KMS-11 (cell line): Measurements from ENCODE around the gene ZDHHC8.

Experiments used
- H2AFZ ChIP-seq: fragments of 200-600 bp; sonication (generic); 2 replicates; pipeline ENCODE4 v1.6.1; 2016; ENCODE audit warnings: antibody characterized with exemption, mixed run types, low read depth
- H3K27ac ChIP-seq: fragments of 200-600 bp; sonication (generic); 2 replicates; pipeline ENCODE4 v1.6.1; 2016; ENCODE audit warnings: mild to moderate bottlenecking, mixed run types
- H3K27me3 ChIP-seq: fragments of 200-600 bp; sonication (generic); 2 replicates; pipeline ENCODE4 v1.6.1; 2017; ENCODE audit warnings: mild to moderate bottlenecking, low read depth, mixed run types, moderate library complexity; ENCODE audit not compliant: insufficient read depth
- H3K36me3 ChIP-seq: fragments of 200-600 bp; sonication (generic); 2 replicates; pipeline ENCODE4 v1.6.1; 2017; ENCODE audit warnings: mild to moderate bottlenecking, mixed run types; ENCODE audit not compliant: insufficient read depth
- H3K4me1 ChIP-seq: fragments of 200-600 bp; sonication (generic); 2 replicates; pipeline ENCODE4 v1.6.1; 2016; ENCODE audit warnings: mild to moderate bottlenecking, low read depth, mixed run types; ENCODE audit not compliant: poor library complexity, severe bottlenecking
- H3K4me2 ChIP-seq: fragments of 200-600 bp; sonication (generic); 2 replicates; pipeline ENCODE4 v1.7.0; 2016; ENCODE audit warnings: mild to moderate bottlenecking, mixed run types
- H3K4me3 ChIP-seq: fragments of 200-600 bp; sonication (generic); IDR thresholded peaks from 2 replicates; pipeline ENCODE4 v1.6.1; 2017; ENCODE audit warnings: low read depth, low read length, mixed read lengths; ENCODE audit not compliant: insufficient read depth
- H3K79me2 ChIP-seq: fragments of 200-600 bp; sonication (generic); 2 replicates; pipeline ENCODE4 v1.6.1; 2016; ENCODE audit warnings: low read depth, mixed run types; ENCODE audit not compliant: insufficient read depth
- H3K9ac ChIP-seq: fragments of 200-600 bp; sonication (generic); 2 replicates; pipeline ENCODE4 v1.6.1; 2016; ENCODE audit warnings: mild to moderate bottlenecking, mixed run types
- H4K20me1 ChIP-seq: fragments of 200-600 bp; sonication (generic); 2 replicates; pipeline ENCODE4 v1.6.1; 2016; ENCODE audit warnings: mild to moderate bottlenecking, mixed run types; ENCODE audit not compliant: insufficient read depth
- TF ChIP-seq, protein P1 (sequence below): fragments of 200-600 bp; sonication (generic); conservative IDR thresholded peaks from 2 replicates; pipeline ENCODE4 v1.6.1; 2017; ENCODE audit warnings: low read depth, mild to moderate bottlenecking, antibody characterized with exemption, low read length, moderate library complexity, mixed read lengths

Gene ZDHHC8

DNA sequence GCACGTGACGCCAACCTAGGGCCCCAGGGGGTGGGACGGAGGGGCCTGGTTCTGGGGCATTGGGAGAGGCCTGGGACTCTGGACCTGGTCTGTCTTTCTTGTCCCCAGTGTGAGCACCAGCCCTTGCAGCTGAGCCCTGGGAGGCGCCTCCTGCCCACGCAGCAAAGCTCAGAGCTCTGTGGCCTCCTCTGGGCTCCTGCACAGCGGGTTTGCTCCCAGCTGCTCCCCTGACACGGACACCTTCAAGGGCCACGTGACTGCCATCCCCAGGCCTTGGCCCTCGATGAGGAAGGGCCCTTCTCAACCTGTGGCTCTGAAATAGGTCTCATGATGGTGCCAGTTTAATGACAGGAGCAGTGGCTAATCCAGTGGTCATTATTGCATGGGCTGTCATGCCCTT is 50.8 kb downstream of the ZDHHC8 start:
- Histone ChIP-seq H4K20me1 (no peaks in the 10 kb centered on the region), H3K36me3 (no peaks in the 10 kb centered on the region), H3K9ac (no peak overlapping the region), H3K27me3 (peaks cover 90% of the 10 kb centered on the region), H3K4me3 (no peak overlapping the region), H3K4me2 (no peak overlapping the region), H2AFZ (no peak overlapping the region), H3K4me1 (no peaks in the 10 kb centered on the region), H3K27ac (no peak overlapping the region), H3K79me2 (no peaks in the 10 kb centered on the region)
- TF ChIP-seq, protein P1, sequence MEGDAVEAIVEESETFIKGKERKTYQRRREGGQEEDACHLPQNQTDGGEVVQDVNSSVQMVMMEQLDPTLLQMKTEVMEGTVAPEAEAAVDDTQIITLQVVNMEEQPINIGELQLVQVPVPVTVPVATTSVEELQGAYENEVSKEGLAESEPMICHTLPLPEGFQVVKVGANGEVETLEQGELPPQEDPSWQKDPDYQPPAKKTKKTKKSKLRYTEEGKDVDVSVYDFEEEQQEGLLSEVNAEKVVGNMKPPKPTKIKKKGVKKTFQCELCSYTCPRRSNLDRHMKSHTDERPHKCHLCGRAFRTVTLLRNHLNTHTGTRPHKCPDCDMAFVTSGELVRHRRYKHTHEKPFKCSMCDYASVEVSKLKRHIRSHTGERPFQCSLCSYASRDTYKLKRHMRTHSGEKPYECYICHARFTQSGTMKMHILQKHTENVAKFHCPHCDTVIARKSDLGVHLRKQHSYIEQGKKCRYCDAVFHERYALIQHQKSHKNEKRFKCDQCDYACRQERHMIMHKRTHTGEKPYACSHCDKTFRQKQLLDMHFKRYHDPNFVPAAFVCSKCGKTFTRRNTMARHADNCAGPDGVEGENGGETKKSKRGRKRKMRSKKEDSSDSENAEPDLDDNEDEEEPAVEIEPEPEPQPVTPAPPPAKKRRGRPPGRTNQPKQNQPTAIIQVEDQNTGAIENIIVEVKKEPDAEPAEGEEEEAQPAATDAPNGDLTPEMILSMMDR = no peak

DNA sequence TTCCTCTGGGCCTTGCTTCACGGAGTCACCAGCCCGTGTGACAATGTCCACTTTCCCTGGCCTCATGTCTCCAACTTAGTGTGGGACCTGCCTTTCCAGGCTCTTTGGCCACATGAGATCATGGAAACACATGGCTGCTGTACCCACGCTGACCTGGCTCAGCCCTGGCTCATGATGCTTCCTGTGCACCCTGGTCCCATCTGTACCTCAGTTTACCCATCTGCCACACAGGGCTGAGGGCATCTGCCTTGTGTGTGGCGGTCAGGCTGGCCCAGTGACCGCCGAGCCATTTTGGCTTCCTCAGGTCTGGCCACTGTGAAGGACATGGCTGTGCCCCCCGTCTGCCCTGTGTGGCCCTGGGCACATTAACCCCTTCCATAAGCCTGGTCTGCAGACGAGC is 51.5 kb downstream of the ZDHHC8 start:
- no peak overlapping the region for H3K9ac ChIP-seq

DNA sequence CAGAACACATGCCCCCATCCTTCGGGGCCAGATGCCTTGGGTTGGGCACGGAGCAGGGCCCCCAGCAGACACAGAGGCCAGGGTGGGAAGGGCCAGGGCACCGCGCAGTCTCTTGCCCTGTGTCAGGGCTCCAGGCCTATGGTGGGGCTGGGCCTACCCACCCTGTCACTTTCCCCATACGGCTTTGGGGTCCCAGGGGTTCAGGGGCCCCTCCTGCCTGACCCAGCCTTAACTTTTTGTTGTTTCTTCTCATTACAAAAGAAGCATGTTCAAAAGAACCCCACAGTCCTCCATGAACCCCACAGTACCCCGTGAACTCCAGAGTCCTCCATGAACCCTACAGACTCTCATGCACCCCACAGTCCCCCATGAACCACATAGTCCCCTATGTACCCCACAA is 52.2 kb downstream of the ZDHHC8 start:
- no peak overlapping the region for H3K4me2 ChIP-seq
- no peaks in the 10 kb centered on the region for H3K36me3 ChIP-seq
- no peak overlapping the region for H3K4me3 ChIP-seq
- no peaks in the 10 kb centered on the region for H3K4me1 ChIP-seq
- TF ChIP-seq, protein P1 = no peak
- H3K27me3 ChIP-seq = peaks cover 75% of the 10 kb centered on the region
- no peaks in the 10 kb centered on the region for H3K79me2 ChIP-seq
- no peak overlapping the region for H3K9ac ChIP-seq
- no peak overlapping the region for H2AFZ ChIP-seq
- no peak overlapping the region for H3K27ac ChIP-seq
- H4K20me1 ChIP-seq = no peaks in the 10 kb centered on the region

More for the DNA sequence above, 51.5 kb downstream of the ZDHHC8 start:
- Histone ChIP-seq H3K4me2 (no peak overlapping the region), H3K36me3 (no peaks in the 10 kb centered on the region), H2AFZ (no peak overlapping the region), H3K27ac (no peak overlapping the region), H4K20me1 (no peaks in the 10 kb centered on the region), H3K4me1 (no peaks in the 10 kb centered on the region), H3K27me3 (peaks cover 82% of the 10 kb centered on the region), H3K79me2 (no peaks in the 10 kb centered on the region), H3K4me3 (no peak overlapping the region)
- TF ChIP-seq, protein P1 = no peak

DNA sequence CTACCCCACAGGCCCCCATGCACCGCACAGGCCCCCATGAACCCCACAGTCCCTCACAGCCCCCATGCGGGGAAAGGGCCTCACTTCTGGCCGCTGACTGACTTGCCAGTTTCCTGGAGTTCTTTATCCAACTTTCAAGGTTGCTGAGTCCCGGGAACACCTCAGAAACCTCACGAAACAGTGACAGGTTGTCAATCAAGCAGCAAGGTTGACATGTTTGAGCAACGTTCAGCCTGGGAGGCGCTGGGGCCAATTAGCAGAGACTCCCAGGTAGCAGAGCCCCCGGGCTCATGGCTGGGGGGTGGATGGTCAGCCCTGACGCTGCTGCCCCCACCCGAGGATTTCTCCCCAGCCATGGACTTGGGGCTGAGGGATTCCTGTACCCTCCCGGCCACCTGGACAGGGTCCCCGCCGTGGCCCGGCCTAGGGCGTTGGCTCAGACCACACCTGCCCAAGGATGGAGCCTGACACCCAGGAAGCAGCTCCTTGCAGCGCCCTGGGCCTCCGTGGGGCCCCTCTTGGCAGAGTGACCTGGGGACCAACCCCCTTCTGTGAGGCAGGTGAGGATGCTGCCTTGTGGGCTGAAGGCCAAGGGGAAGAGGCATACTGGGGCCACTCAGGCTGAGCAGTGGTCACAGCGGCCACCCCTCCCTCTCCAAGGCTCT is 53.0 kb downstream of the ZDHHC8 start:
- no peak overlapping the region for H3K4me2 ChIP-seq
- TF ChIP-seq, protein P1 = no peak
- no peak overlapping the region for H3K27ac ChIP-seq
- H3K79me2 ChIP-seq = no peaks in the 10 kb centered on the region
- H3K9ac ChIP-seq = no peak overlapping the region
- peaks cover 75% of the 10 kb centered on the region for H3K27me3 ChIP-seq
- no peak overlapping the region for H2AFZ ChIP-seq
- no peak overlapping the region for H3K4me3 ChIP-seq
- H3K4me1 ChIP-seq = no peaks in the 10 kb centered on the region
- no peaks in the 10 kb centered on the region for H3K36me3 ChIP-seq
- no peaks in the 10 kb centered on the region for H4K20me1 ChIP-seq
